Tibial artery (tissue), 4 donors: Measurements from ENCODE around the gene DRICH1.
"Not testable (repeated sequence)": the region's sequence is repeated elsewhere in the genome, so short reads cannot be mapped to it uniquely, and the experiment has no call there.

Experiments used
- DNase-seq, 2 donors: peaks; one replicate each; pipeline ENCODE4 v3.0.0-alpha.2; 2019
- H3K27ac ChIP-seq, 2 donors: fragments of 200-600 bp; sonication (generic) in 1 of 2; 1 replicate in 1 of 2; 2 replicates in 1 of 2; pipeline ENCODE4 v1.5.1; 2018 to 2019; ENCODE audit warnings: mild to moderate bottlenecking in 1 of 2
- H3K27me3 ChIP-seq, 2 donors: fragments of 200-600 bp; sonication (generic) in 1 of 2; one replicate each; pipeline versions ENCODE4 v1.5.1 to v1.6.0; 2016 to 2019
- H3K36me3 ChIP-seq, 3 donors: fragments of 200-600 bp; sonication (generic) in 2 of 3; one replicate each; pipeline ENCODE4 v1.5.1; 2016 to 2019; ENCODE audit warnings: mild to moderate bottlenecking in 2 of 3
- H3K4me1 ChIP-seq, 4 donors: fragments of 200-600 bp; sonication (generic) in 2 of 4; 1 replicate in 3 of 4; 2 replicates in 1 of 4; pipeline ENCODE4 v1.5.1; 2016 to 2019
- H3K4me3 ChIP-seq, 2 donors: fragments of 200-600 bp; sonication (generic) in 1 of 2; 1 replicate in 1 of 2; 2 replicates in 1 of 2; pipeline ENCODE4 v1.5.1; 2018 to 2019; ENCODE audit warnings: mild to moderate bottlenecking in 2 of 2
- H3K9me3 ChIP-seq, 3 donors: fragments of 200-600 bp; sonication (generic) in 1 of 3; one replicate each; pipeline ENCODE4 v1.5.1; 2016 to 2019
- CTCF ChIP-seq, 2 experiments: fragments of 200-600 bp in 1 of 2; fragments of 450-650 bp in 1 of 2; IDR thresholded peaks; one replicate each; pipeline ENCODE4 v1.5.1; 2017 to 2019; ENCODE audit warnings: antibody characterized with exemption in 2 of 2, mild to moderate bottlenecking in 1 of 2, moderate library complexity in 1 of 2
- intact Hi-C: fragments of 100-400 bp; cut with DNase I; formaldehyde crosslinking; loops from one replicate; pipeline ENCODE4 v1.15.0; 2023; ENCODE audit warnings: low total_unique reads

The DRICH1 gene

GRCh38 chr22:23564276-23564675 lies 67.8 kb downstream of the DRICH1 start:
- Histone ChIP-seq H3K9me3 (no peaks in the 10 kb centered on the region), H3K4me3 (no peak overlapping the region), H3K27ac (no peak overlapping the region), H3K27me3 (peaks cover 5 to 58% of the 10 kb centered on the region in 2 donors), H3K36me3 (no peaks in the 10 kb centered on the region), H3K4me1 (peaks cover 0 to 15% (median 14%) of the 10 kb centered on the region in 4 donors)
- peak in 1 of 2 donors; percentile 12 for DNase-seq
- TF ChIP-seq CTCF (IDR thresholded peaks at IDR 0.05): no peak
- intact Hi-C loops: no loop called here

GRCh38 chr22:23563111-23563510 lies 69.0 kb downstream of the DRICH1 start:
- H3K4me3 ChIP-seq: no peak overlapping the region
- H3K27ac ChIP-seq: no peak overlapping the region
- intact Hi-C loops: no loop called here
- peaks cover 5 to 61% of the 10 kb centered on the region in 2 donors for H3K27me3 ChIP-seq
- no peak for DNase-seq
- TF ChIP-seq CTCF (IDR thresholded peaks at IDR 0.05): no peak
- H3K9me3 ChIP-seq: no peaks in the 10 kb centered on the region
- H3K4me1 ChIP-seq: peaks cover 0 to 15% (median 14%) of the 10 kb centered on the region in 4 donors
- H3K36me3 ChIP-seq: no peaks in the 10 kb centered on the region

- H3K27ac ChIP-seq: no peak overlapping the region
- peaks cover 0 to 15% (median 14%) of the 10 kb centered on the region in 4 donors for H3K4me1 ChIP-seq
- H3K4me3 ChIP-seq: no peak overlapping the region
- H3K36me3 ChIP-seq: no peaks in the 10 kb centered on the region
- intact Hi-C loops: no loop called here
- TF ChIP-seq CTCF (IDR thresholded peaks at IDR 0.05): no peak
- peak in 1 of 2 donors; percentile 38 for DNase-seq
- peaks cover 5 to 67% of the 10 kb centered on the region in 2 donors for H3K27me3 ChIP-seq
- no peaks in the 10 kb centered on the region for H3K9me3 ChIP-seq
Measured at GRCh38 chr22:23562186-23562585, 69.9 kb downstream of the DRICH1 start.

GRCh38 chr22:23561025-23561510 lies 71.1 kb downstream of the DRICH1 start:
- H3K36me3 ChIP-seq, H3K9me3 ChIP-seq, DNase-seq, H3K4me3 ChIP-seq, H3K27ac ChIP-seq, H3K4me1 ChIP-seq, intact Hi-C loops: not testable (repeated sequence)
- H3K27me3 ChIP-seq: peaks cover 0 to 67% of the 10 kb centered on the region in 2 donors

GRCh38 chr22:23560215-23560614 lies 71.9 kb downstream of the DRICH1 start:
- H3K4me3 ChIP-seq, H3K36me3 ChIP-seq, DNase-seq, intact Hi-C loops, H3K27ac ChIP-seq, H3K9me3 ChIP-seq, H3K4me1 ChIP-seq: not testable (repeated sequence)
- peaks cover 0 to 67% of the 10 kb centered on the region in 2 donors for H3K27me3 ChIP-seq
